Fibroblast of skin of right biceps (primary cell): Measurements from ENCODE around the gene TRIM25.

ENCODE experiments used
- DNase-seq: peaks from one replicate; pipeline ENCODE4 v3.0.0-alpha.2; 2013

Gene TRIM25

DNA sequence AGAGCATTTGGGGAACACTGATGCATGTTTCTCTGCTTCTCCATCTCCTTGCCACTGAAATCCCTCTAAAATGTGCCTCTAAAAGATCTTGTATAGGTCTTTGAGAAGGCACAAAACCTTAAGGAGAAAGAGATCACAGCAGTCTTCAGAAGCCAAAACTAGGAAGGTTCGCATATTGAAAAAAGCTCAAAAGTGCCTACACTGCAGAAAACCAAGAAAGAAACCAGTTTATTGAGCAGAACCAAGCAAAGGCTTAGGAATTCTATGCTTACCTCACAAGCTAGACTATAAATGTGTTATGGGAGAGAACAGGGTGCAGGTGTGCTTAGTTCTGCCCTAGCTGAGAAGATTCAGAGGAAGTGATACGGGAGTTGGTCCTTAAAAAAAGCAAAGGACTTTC, 63.3 kb downstream of the TRIM25 start:
- DNase-seq: no peak

DNA sequence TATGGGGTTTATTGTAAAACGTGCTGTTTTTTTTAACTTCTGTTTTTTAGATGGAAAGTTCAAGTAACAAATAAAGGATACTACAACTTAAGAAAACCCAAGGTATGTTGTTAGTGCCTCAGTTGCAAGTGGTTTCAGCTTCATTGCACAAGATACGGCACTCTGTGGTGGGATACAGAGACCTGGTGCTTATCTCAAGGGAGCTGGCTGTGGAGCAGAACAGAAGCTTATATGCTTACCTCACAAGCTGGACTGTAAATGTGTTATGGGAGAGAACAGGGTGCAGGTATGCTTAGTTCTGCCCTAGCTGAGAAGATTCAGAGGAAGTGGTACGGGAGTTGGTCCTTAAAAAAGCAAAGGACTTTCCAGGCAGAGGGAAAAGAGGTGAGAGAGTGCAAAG, 64.7 kb downstream of the TRIM25 start:
- DNase-seq: no peak

DNA sequence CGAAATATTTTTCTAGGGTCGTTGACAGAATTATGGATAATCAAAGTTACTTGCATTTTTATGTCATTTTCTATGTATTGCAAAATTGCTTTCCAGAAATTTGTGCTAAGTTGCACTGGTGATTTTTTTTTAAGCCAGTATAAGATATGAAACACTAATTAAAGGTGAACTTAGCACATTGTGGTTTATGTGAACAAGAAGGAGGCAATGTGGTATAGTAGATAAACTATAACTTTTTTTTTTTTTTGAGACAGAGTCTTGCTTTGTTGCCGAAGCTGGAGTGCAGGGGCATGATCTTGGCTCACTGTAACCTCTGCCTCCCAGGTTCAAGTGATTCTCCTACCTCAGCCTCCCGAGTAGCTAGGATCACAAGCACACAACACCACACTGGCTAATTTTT, 66.7 kb downstream of the TRIM25 start:
- no peak for DNase-seq

GRCh38 chr17:56845934-56846333, 67.9 kb downstream of the TRIM25 start:
- no peak for DNase-seq

GRCh38 chr17:56842577-56842976, 71.3 kb downstream of the TRIM25 start:
- DNase-seq: no peak

- DNase-seq: no peak
Observed at GRCh38 chr17:56838687-56839086, 75.2 kb downstream of the TRIM25 start.
